GM23248 (cell line): Measurements from ENCODE around the gene ERC1.

Experiments used
- EZH2 ChIP-seq: fragments of 200-600 bp; sonication (generic); IDR thresholded peaks from 2 replicates; pipeline ENCODE4 v1.6.1; 2018; ENCODE audit warnings: antibody characterized with exemption, mild to moderate bottlenecking; ENCODE audit not compliant: insufficient read depth, poor library complexity, severe bottlenecking
- EZH2phosphoT487 ChIP-seq: fragments of 200-600 bp; sonication (generic); IDR thresholded peaks from 2 replicates; pipeline ENCODE4 v1.6.1; 2018; ENCODE audit warnings: antibody characterized with exemption, moderate library complexity, mild to moderate bottlenecking, low read depth; ENCODE audit not compliant: insufficient read depth

- TF ChIP-seq EZH2phosphoT487 (no peak), EZH2 (no peak)
These were observed 11.7 kb upstream of the ERC1 start for GRCh38 chr12:979349-979748.
